22Rv1 (cell line): ENCODE results near the gene TSEN2.

Experiments
- ZFX ChIP-seq: fragments of 450-650 bp; IDR thresholded peaks from 2 replicates; pipeline ENCODE4 v1.6.1; 2017; ENCODE audit warnings: antibody characterized with exemption, borderline replicate concordance
- TF ChIP-seq, protein P1 (sequence below): fragments of 450-650 bp; IDR thresholded peaks from 2 replicates; pipeline ENCODE4 v1.5.1; 2017; ENCODE audit warnings: mild to moderate bottlenecking

DNA sequence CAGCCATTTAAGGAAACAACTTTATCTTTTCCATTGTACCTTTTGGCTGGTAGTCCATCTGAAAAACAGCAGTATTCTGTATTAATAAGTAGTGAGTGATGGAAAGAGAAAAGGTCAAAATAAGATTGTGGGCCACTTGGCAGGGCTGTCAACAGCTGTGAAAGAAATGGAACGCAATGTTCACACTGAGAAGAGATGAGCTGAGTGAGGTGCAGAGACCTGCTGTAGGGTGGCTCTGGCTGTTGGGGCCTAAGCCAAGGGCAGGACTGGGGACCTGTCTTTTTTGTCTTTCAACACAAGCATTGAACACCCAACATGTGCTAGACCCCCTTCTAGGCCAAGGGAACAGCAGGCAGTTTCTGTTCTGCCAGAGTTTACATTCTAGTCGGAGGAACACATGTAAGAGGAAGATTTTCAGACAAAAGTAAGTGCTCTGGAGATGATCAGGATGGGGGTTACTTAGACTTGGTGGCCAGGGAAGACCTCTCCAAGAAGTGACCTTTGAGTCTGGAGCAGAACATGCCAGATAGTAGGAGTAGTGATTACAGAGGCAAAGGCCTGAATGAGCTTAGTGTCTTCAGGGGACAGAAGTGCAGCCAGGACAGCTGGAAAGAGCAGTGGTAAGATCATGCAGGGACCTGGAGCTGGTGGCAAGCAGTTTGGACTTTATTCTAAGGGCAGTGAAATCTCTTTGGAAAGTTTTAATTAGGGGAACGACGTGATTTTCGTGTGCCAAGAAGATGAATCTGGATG, 29.6 kb downstream of the TSEN2 start:
- TF ChIP-seq, protein P1, sequence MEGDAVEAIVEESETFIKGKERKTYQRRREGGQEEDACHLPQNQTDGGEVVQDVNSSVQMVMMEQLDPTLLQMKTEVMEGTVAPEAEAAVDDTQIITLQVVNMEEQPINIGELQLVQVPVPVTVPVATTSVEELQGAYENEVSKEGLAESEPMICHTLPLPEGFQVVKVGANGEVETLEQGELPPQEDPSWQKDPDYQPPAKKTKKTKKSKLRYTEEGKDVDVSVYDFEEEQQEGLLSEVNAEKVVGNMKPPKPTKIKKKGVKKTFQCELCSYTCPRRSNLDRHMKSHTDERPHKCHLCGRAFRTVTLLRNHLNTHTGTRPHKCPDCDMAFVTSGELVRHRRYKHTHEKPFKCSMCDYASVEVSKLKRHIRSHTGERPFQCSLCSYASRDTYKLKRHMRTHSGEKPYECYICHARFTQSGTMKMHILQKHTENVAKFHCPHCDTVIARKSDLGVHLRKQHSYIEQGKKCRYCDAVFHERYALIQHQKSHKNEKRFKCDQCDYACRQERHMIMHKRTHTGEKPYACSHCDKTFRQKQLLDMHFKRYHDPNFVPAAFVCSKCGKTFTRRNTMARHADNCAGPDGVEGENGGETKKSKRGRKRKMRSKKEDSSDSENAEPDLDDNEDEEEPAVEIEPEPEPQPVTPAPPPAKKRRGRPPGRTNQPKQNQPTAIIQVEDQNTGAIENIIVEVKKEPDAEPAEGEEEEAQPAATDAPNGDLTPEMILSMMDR: no peak
- no peak for TF ChIP-seq ZFX
